ENCODE measurements around the gene EPB41L2.

The EPB41L2 gene

GRCh38 chr6:130933712-130934200 lies 129.3 kb downstream of the EPB41L2 start:
- Histone ChIP-seq H3K36me3 (replicated peaks) (no peaks in the 10 kb centered on the region), H3K4me3 (ENCODE audit: low read depth, low read length) (no peak overlapping the region), H3K27ac (no peak overlapping the region), H3K27me3 (replicated peaks) (no peaks in the 10 kb centered on the region)
- DNase-seq, result peak; percentile 33
- in situ Hi-C loops (cut with HindIII; ENCODE audit: low pct_ligation_motif_present, low sequenced_read_pairs), result no loop called here
- TF ChIP-seq, protein P1, sequence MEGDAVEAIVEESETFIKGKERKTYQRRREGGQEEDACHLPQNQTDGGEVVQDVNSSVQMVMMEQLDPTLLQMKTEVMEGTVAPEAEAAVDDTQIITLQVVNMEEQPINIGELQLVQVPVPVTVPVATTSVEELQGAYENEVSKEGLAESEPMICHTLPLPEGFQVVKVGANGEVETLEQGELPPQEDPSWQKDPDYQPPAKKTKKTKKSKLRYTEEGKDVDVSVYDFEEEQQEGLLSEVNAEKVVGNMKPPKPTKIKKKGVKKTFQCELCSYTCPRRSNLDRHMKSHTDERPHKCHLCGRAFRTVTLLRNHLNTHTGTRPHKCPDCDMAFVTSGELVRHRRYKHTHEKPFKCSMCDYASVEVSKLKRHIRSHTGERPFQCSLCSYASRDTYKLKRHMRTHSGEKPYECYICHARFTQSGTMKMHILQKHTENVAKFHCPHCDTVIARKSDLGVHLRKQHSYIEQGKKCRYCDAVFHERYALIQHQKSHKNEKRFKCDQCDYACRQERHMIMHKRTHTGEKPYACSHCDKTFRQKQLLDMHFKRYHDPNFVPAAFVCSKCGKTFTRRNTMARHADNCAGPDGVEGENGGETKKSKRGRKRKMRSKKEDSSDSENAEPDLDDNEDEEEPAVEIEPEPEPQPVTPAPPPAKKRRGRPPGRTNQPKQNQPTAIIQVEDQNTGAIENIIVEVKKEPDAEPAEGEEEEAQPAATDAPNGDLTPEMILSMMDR (IDR thresholded peaks at IDR 0.05; ENCODE audit: low read depth, low read length, missing control alignments), result no peak

DNA sequence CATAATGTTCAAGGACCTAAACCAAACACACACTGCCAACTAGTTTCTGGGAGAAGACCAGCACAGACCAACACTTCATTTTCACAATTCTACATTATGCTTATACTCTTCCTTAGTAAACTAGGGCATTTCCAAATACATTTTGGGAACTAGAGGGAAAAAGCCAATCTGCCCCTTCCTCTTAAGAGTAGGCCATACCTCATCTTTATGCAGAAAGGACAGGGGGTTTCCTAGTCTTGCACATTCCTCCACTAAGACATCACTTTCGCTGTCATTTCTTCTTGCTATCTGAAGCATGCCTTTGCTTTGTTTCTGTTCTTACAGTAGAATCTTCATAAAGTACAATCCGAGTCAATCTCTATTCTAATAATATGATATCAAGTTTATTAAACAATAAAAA lies 130.1 kb downstream of the EPB41L2 start:
- DNase-seq, result no peak
- no peak overlapping the region for H3K27ac ChIP-seq
- H3K36me3 ChIP-seq (replicated peaks), result no peaks in the 10 kb centered on the region
- in situ Hi-C loops (cut with HindIII; ENCODE audit: low pct_ligation_motif_present, low sequenced_read_pairs), result no loop called here
- TF ChIP-seq, protein P1 (IDR thresholded peaks at IDR 0.05; ENCODE audit: low read depth, low read length, missing control alignments), result no peak
- H3K4me3 ChIP-seq (ENCODE audit: low read depth, low read length), result no peak overlapping the region
- H3K27me3 ChIP-seq (replicated peaks), result no peaks in the 10 kb centered on the region

- Histone ChIP-seq H3K27me3 (replicated peaks) (no peaks in the 10 kb centered on the region), H3K4me3 (ENCODE audit: low read depth, low read length) (no peak overlapping the region), H3K27ac (no peak overlapping the region), H3K36me3 (replicated peaks) (no peaks in the 10 kb centered on the region)
- in situ Hi-C loops (cut with HindIII; ENCODE audit: low pct_ligation_motif_present, low sequenced_read_pairs), result no loop called here
- TF ChIP-seq, protein P1 (IDR thresholded peaks at IDR 0.05; ENCODE audit: low read depth, low read length, missing control alignments), result no peak
- DNase-seq, result no peak
Measured at GRCh38 chr6:130932438-130932837, 130.6 kb downstream of the EPB41L2 start.

DNA sequence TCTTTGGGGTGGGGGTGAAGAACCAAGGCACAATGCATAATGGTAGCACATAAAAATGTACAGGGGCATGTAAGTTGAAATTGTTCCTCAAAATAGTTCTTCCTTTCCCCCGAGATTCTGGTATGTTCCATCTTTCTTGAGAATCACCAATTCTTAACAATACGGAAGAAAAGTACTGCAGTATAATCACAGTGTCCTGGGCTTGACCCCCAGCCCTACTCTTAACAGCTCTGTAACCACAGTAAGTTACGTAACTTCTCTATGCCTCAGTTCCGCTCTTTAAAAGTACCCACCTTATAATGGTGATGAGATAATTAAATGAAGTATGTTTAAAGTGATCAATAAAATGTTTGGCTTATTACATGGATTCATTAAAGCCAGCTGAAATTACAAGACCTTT lies 131.4 kb downstream of the EPB41L2 start:
- H3K27me3 ChIP-seq (replicated peaks), result no peaks in the 10 kb centered on the region
- no peak overlapping the region for H3K27ac ChIP-seq
- no peaks in the 10 kb centered on the region for H3K36me3 ChIP-seq (replicated peaks)
- in situ Hi-C loops (cut with HindIII; ENCODE audit: low pct_ligation_motif_present, low sequenced_read_pairs), result no loop called here
- H3K4me3 ChIP-seq (ENCODE audit: low read depth, low read length), result no peak overlapping the region
- DNase-seq, result no peak
- TF ChIP-seq, protein P1 (IDR thresholded peaks at IDR 0.05; ENCODE audit: low read depth, low read length, missing control alignments), result no peak

- peak; percentile 63 for DNase-seq
- H3K27me3 ChIP-seq (replicated peaks), result no peaks in the 10 kb centered on the region
- in situ Hi-C loops (cut with HindIII; ENCODE audit: low pct_ligation_motif_present, low sequenced_read_pairs), result no loop called here
- no peaks in the 10 kb centered on the region for H3K36me3 ChIP-seq (replicated peaks)
- H3K4me3 ChIP-seq (ENCODE audit: low read depth, low read length), result no peak overlapping the region
- TF ChIP-seq, protein P1 (IDR thresholded peaks at IDR 0.05; ENCODE audit: low read depth, low read length, missing control alignments), result no peak
- peak overlapping the region; percentile 29 for H3K27ac ChIP-seq
Measured at GRCh38 chr6:130929036-130929678, 133.9 kb downstream of the EPB41L2 start.

All from brain microvascular endothelial cell (primary cell).